GM18861 (cell line): ENCODE measurements around the gene IL24.

Experiments
- ATAC-seq: cut with Tn5 transposase; IDR thresholded peaks from one replicate; pipeline ENCODE4 v1.9.1; 2021; ENCODE audit not compliant: unreplicated experiment

IL24 gene

GRCh38 chr1:206949641-206950040, 52.4 kb downstream of the IL24 start:
- no peak for ATAC-seq

DNA sequence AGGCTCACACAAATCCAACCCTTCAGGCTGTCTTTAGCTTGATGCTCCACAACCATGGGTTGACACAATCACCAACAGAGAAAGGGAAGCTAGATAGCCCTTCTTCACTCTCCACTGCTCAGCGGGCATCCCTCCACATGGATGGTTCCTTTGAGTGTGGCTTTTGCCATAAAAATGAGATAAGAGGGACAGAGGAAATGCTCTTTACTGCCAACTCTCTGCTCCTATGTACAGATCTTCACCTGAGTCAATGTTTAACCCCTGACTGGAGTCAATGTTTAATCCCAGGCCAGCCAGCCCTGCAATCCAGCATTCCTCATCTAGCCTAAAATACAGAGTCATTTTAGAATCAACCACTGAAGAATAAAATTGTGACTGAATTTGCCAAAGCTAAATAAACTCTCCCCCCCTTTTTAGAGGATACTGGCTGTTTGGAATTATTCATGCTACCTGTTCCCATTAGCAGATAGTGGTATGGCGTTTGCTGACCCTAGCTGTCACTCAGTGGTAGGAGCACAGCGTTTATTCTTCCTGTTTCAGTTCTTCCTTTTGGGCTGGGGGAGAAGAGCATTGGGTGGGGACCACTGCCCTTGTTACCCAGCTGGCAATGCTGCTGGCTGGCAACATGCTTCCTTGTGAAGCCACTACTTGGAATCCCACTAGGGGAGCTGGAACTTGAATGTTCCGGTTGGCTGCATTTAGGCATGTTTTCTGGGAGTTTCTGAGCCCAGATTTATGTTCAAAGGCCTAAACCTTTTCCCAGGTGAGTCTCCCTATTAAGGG, 54.3 kb downstream of the IL24 start:
- peak; percentile 43 for ATAC-seq

DNA sequence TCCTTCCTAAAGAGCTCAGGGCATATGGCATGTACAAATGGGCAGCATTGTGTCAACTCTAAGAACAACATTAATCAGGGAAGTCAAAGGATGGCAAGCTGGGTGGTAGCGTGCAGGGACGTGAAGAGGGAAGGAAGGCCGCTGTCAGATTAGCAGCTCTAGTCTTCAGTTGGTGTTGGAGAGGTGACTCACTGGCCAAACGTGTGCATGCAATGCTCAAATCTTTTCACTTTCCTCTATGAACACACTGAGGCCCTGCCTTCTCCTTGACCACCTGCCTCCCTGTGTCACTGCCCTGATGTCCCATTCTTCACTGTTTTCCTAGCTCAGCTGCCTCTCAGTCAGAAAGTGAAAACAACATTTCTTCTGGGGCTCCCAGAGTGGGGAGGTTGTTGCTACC, 54.9 kb downstream of the IL24 start:
- ATAC-seq, result no peak

DNA sequence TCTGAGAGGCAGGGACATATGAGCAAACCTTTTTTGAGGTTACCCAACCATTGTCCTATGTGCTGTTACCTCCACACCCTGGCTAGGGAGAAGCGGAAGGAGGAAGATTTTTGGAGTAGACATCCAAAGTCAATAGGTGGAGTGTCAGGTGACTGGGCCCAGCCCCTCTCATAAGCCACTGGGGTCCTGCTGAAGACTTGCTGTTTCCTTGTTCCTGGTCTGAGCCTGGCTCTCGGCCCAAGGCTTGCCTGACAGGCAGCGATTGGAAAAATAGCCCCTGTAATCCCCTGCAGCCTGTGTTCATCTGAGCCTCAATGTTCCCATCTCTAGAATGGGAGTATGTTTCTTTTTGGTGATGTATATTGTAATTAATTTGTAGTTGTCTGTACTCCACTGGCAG, 55.9 kb downstream of the IL24 start:
- ATAC-seq, result no peak

DNA sequence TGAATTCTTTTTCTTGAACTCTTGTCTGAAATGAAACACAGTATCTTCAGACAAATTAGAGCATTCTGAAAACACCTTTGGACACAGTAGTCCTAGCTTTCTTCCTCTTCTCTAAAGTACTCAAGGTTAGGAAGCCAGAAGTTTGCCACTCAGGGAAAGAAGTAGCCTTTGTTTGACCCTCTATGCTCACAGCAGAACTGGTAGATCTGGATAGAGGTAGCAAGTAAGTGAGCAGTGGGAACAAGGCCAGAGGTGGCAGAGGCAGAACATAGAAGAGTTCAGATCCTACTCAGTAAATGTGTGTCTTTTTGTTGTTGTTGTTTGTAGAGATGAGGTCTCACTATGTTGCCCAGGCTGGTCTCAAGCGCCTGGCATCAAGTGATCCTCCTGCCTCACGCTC, 56.4 kb downstream of the IL24 start:
- ATAC-seq, result no peak
